PFSK-1 (cell line): Measurements from ENCODE around the gene TSPAN15.

ENCODE experiments used
- FOXP2 ChIP-seq: optimal IDR thresholded peaks from 2 replicates; pipeline ENCODE3; 2011; ENCODE audit warnings: borderline replicate concordance, control low read depth, inconsistent platforms; ENCODE audit not compliant: insufficient read depth; ENCODE audit errors: extremely low read length, extremely low read depth
- POLR2AphosphoS5 ChIP-seq: IDR thresholded peaks from 2 replicates; pipeline ENCODE4 v1.6.1; 2012; ENCODE audit warnings: low read depth, mild to moderate bottlenecking, control low read depth, low read length, moderate library complexity
- REST ChIP-seq, 2 experiments: IDR thresholded peaks; 2 replicates each; pipeline versions ENCODE4 v1.6.1 to v1.8.0; 2011 to 2012; ENCODE audit warnings: low read depth in 2 of 2, low read length in 2 of 2, control low read depth in 1 of 2, inconsistent platforms in 1 of 2, mild to moderate bottlenecking in 1 of 2, moderate library complexity in 1 of 2; ENCODE audit not compliant: insufficient read depth in 1 of 2
- SIN3A ChIP-seq: IDR thresholded peaks from 2 replicates; pipeline ENCODE4 v1.6.1; 2012; ENCODE audit warnings: mild to moderate bottlenecking, low read length, moderate library complexity, borderline replicate concordance; ENCODE audit not compliant: insufficient read depth
- TAF1 ChIP-seq: IDR thresholded peaks from 2 replicates; pipeline ENCODE4 v1.6.1; 2012; ENCODE audit warnings: low read length, control low read depth, borderline replicate concordance; ENCODE audit not compliant: insufficient read depth

The TSPAN15 gene

GRCh38 chr10:69425041-69425440, 26.2 kb upstream of the TSPAN15 start:
- TF ChIP-seq TAF1: no peak
- TF ChIP-seq SIN3A: no peak
- TF ChIP-seq POLR2AphosphoS5: peak; percentile 50
- TF ChIP-seq FOXP2: no peak
- 0 out of 4 replicates have a peak, but pooled peaks of 1 of the 2 experiments have one; percentile 32 for TF ChIP-seq REST (IDR thresholded peaks at IDR 0.05; ENCODE audit: insufficient read depth in 1 of 2, low read depth in 2 of 2, low read length in 2 of 2)

DNA sequence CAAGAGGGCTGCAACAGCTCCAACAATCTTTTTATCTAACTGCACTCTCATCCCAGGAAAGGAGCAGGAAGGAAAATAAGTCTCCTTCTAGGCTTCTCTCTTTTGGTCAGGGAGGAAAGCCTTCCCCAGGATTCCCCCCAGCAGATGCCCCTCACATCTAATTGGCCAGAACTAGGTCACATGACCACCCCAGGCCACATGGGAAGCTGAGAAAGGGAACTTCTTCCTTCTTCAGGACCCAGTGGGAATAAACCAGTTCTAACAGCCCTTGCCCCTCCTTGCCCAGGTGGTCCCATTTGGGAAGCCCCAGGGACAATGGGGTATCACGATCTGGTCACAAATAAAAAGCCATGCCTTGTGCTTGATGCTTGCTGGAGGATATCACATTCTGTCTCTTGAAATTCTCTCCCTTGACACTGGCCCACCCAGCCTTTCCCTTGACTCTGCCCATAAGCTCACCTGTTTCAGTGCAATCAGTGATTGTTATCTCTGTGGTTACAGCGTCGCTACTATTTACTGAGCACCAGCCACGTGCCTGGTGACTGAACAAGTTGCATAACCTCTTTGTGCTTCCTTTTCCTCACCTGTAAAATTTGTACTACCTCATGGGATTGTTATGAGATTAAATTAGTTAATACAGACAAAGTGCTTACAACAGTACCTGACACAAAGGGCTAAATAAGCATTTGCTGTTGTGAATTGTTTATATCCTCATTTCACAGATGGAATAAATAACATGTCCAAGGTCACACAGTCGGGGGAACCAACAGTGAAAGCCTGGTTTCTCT, 25.6 kb upstream of the TSPAN15 start:
- TF ChIP-seq FOXP2 (no peak), TAF1 (no peak)

DNA sequence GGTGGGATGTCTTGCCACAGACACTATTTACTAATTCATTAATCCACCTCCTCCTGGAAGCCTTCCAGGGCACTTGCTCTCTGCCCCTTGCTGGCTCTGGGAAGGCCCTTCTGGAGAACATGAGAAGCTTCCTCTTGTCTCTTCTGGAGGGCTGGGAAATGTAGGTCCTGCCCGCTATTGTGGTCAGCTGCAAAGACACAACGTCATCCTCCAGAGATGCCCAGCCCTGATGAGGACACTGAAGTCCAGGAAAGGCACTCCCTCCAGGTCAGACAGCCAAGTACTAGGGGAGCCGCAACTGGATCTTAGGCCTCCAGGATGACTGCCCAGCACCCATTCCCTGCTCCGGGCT, 24.9 kb upstream of the TSPAN15 start:
- no peak for TF ChIP-seq REST (IDR thresholded peaks at IDR 0.05; ENCODE audit: insufficient read depth in 1 of 2, low read depth in 2 of 2, low read length in 2 of 2)
- TF ChIP-seq FOXP2: peak; percentile 31
- no peak for TF ChIP-seq SIN3A

- TF ChIP-seq FOXP2: no peak
- TF ChIP-seq POLR2AphosphoS5: no peak
- no peak for TF ChIP-seq REST (IDR thresholded peaks at IDR 0.05; ENCODE audit: insufficient read depth in 1 of 2, low read depth in 2 of 2, low read length in 2 of 2)
These were observed 23.1 kb upstream of the TSPAN15 start for GRCh38 chr10:69428165-69428564.

DNA sequence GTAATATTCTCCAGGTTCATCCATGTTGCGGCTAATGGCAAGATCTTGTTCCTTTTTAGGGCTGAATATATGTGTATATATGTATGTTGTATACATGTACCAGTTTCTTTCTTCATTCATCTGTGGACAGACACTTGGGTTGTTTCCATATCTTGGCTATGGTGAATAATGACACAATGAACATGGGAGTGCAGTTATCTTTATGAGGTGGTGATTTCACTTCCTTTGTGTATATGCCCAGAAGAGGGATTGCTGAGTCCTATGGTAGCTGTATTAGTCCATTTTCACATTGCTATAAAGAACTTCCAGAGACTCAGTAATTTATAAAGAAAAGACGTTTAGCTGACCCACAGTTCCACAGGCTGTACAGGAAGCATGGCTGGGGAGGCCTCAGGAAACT, 17.1 kb upstream of the TSPAN15 start:
- TF ChIP-seq TAF1 (no peak), REST (IDR thresholded peaks at IDR 0.05; ENCODE audit: insufficient read depth in 1 of 2, low read depth in 2 of 2, low read length in 2 of 2) (no peak), FOXP2 (no peak), POLR2AphosphoS5 (no peak), SIN3A (no peak)
